ENCODE results near the gene UBA52.

- TF ChIP-seq CTCF (IDR thresholded peaks at IDR 0.05), result no peak
- TF ChIP-seq POLR2A (IDR thresholded peaks at IDR 0.05), result peak in 1 of 2 donors; percentile 12
- no peak for TF ChIP-seq POLR2AphosphoS5 (IDR thresholded peaks at IDR 0.05)
- TF ChIP-seq EP300 (IDR thresholded peaks at IDR 0.05), result no peak
These were observed 27.7 kb upstream of the UBA52 start for GRCh38 chr19:18543814-18544475.
